Measurements from ENCODE around the gene SBNO2. TPM values are rescaled to one million over a fixed set of nuclear protein-coding genes. Genes with fewer than 3 reads are reported as not detected.

The SBNO2 gene
- total RNA-seq, 1 donor from 2014 or later, result 40.9 TPM

GRCh38 chr19:1182727-1183126, 8.7 kb upstream of the SBNO2 start:
- Mint-ChIP-seq H3K36me3 (ENCODE audit: insufficient read depth) (no peaks in the 10 kb centered on the region), H3K9me3 (ENCODE audit: low read depth) (no peaks in the 10 kb centered on the region), H3K4me1 (ENCODE audit: low read depth) (peaks cover 14% of the 10 kb centered on the region), H3K4me3 (ENCODE audit: low read depth) (no peak overlapping the region), H3K27me3 (no peaks in the 10 kb centered on the region), H3K27ac (no peak overlapping the region)
- no peak for DNase-seq (ENCODE audit: low spot score, unreplicated experiment)
- no peak for TF ChIP-seq CTCF (IDR thresholded peaks at IDR 0.05; ENCODE audit: unreplicated experiment)

GRCh38 chr19:1182068-1182467, 8.0 kb upstream of the SBNO2 start:
- Mint-ChIP-seq H3K27ac (peak overlapping the region; percentile 76), H3K9me3 (ENCODE audit: low read depth) (no peaks in the 10 kb centered on the region), H3K36me3 (ENCODE audit: insufficient read depth) (no peaks in the 10 kb centered on the region), H3K27me3 (no peaks in the 10 kb centered on the region), H3K4me1 (ENCODE audit: low read depth) (peaks cover 14% of the 10 kb centered on the region), H3K4me3 (ENCODE audit: low read depth) (no peak overlapping the region)
- DNase-seq (ENCODE audit: low spot score, unreplicated experiment), result no peak
- no peak for TF ChIP-seq CTCF (IDR thresholded peaks at IDR 0.05; ENCODE audit: unreplicated experiment)

GRCh38 chr19:1181606-1182005, 7.5 kb upstream of the SBNO2 start:
- TF ChIP-seq CTCF (IDR thresholded peaks at IDR 0.05; ENCODE audit: unreplicated experiment), result no peak
- Mint-ChIP-seq H3K27ac (peak overlapping the region; percentile 76), H3K27me3 (no peaks in the 10 kb centered on the region), H3K4me3 (ENCODE audit: low read depth) (no peak overlapping the region), H3K9me3 (ENCODE audit: low read depth) (no peaks in the 10 kb centered on the region), H3K4me1 (ENCODE audit: low read depth) (peaks cover 14% of the 10 kb centered on the region), H3K36me3 (ENCODE audit: insufficient read depth) (no peaks in the 10 kb centered on the region)
- DNase-seq (ENCODE audit: low spot score, unreplicated experiment), result no peak

- TF ChIP-seq CTCF (IDR thresholded peaks at IDR 0.05; ENCODE audit: unreplicated experiment), result no peak
- Mint-ChIP-seq H3K27ac (peak overlapping the region; percentile 56), H3K36me3 (ENCODE audit: insufficient read depth) (no peaks in the 10 kb centered on the region), H3K4me1 (ENCODE audit: low read depth) (peaks cover 17% of the 10 kb centered on the region), H3K4me3 (ENCODE audit: low read depth) (no peak overlapping the region), H3K27me3 (no peaks in the 10 kb centered on the region), H3K9me3 (ENCODE audit: low read depth) (no peaks in the 10 kb centered on the region)
- no peak for DNase-seq (ENCODE audit: low spot score, unreplicated experiment)
Observed at GRCh38 chr19:1177322-1178114, 3.5 kb upstream of the SBNO2 start.

- Mint-ChIP-seq H3K4me1 (ENCODE audit: low read depth) (peaks cover 19% of the 10 kb centered on the region), H3K27me3 (no peaks in the 10 kb centered on the region), H3K36me3 (ENCODE audit: insufficient read depth) (peaks cover 1% of the 10 kb centered on the region), H3K4me3 (ENCODE audit: low read depth) (peak overlapping the region; percentile 86), H3K27ac (peak overlapping the region; percentile 84), H3K9me3 (ENCODE audit: low read depth) (no peaks in the 10 kb centered on the region)
- TF ChIP-seq CTCF (IDR thresholded peaks at IDR 0.05; ENCODE audit: unreplicated experiment), result no peak
- no peak for DNase-seq (ENCODE audit: low spot score, unreplicated experiment)
Observed at GRCh38 chr19:1173159-1173844, 766 bp downstream of the SBNO2 start.
